Posterior vena cava (tissue), 2 donors: ENCODE data around the gene ONECUT2. TPM values are rescaled to one million over a fixed set of nuclear protein-coding genes. Genes with fewer than 3 reads are reported as not detected.

Experiments used
- DNase-seq: peaks from one replicate; pipeline ENCODE4 v3.0.0-alpha.2; 2020; ENCODE audit warnings: low spot score
- intact Hi-C, 2 donors: fragments of 100-400 bp; cut with DNase I; formaldehyde crosslinking; loops; one replicate each; pipeline versions ENCODE4 v1.14.1 to v1.14.2; 2022 to 2023
- total RNA-seq, 2 donors: library from RNA; stranded (reverse); fragmentation: NEBNext Ultra II Directional; extraction: Animal tissue kit (Norgen Biotek cat#: 25700); gene quantifications; one replicate each; pipeline ENCODE4 v1.2.1, GENCODE V29; 2021
- donor health status: DM: yes; HTN: yes; CAD: no.
- donor health status: DM: yes; HTN: yes; CAD: no.

Gene ONECUT2
- total RNA-seq, 2 donors from 2014 or later = 0.05 TPM

DNA sequence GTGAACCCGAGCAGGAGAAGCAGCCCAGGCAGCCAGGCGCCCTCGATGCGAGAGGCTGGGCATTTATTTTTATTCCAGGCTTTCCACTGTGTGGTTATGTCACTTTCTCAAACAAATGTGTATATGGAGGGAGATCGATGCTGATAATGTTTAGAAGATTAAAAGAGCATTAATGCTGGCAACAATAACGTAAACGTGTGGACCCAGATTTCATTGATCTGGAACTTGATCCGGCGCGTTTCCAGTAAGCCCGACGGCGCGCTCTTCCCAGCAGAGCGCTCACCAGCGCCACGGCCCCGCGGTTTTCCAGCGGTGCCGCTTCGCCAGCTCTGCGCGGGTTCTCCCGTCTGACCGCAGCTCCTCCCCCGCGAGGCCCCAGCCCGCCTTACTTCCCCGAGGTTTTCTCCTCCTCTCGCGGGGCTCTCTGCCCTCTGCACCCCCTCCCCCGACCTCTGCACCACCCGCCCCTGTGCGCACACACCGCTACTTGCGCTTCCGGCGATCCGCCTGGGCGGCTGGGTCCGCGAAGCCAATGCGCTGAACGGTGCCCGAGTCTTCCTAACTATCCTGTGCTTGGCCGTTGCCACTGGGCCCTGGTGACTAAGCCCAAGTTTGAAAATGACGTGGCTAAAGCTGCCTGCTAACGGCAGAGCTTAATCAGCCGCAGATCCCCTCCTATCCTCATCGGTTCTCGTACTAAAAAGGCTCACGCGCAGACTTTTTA is 6.1 kb downstream of the ONECUT2 start:
- intact Hi-C loops = loop anchor here in 1 of 2 donors (10.0 kb wide), 1 partner anchor 64 kb away; no protein-coding TSS in a partner anchor
- DNase-seq = no peak

DNA sequence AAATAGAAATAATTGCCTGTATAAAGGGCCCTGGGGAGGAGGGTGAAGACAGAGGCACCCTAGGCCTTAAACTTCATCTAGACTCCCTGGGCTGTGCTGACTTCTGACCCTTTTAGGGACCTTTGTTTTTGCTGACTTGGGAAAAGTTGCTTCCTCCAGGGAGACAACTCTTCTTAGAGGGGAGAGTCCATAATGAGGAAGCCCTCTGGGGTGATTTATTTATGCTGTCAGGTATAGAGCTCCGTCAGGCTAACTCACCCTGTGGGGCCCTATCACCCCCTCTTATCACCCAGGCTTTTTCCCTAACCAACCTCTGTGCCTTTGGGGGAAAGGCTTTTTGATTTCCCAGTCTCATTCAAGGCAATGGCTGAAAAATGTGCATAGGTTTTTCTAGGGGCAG is 8.1 kb downstream of the ONECUT2 start:
- intact Hi-C loops = loop anchor here in 1 of 2 donors (10.0 kb wide), 1 partner anchor 62 kb away; no protein-coding TSS in a partner anchor
- no peak for DNase-seq

DNA sequence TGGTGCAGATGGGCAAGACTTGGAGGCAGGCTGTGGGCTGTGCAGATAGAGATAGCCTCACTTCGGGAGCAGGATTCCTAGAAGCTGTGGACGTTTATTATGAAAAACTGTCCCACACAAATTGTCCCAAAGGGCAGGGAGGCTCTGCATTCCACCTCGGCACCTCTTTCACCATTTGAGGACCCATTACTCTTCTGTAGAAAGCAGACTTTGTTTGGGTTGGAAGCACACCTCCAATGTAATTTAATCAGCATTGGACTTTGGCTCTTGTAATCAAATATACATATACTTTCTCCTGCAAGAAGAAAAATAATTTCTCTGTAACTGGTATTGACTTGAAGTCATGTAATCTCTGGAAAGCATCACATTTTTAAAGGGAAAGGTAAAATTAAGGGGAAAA is 8.5 kb downstream of the ONECUT2 start:
- intact Hi-C loops = loop anchor here in 1 of 2 donors (10.0 kb wide), 1 partner anchor 61 kb away; no protein-coding TSS in a partner anchor
- DNase-seq = no peak

DNA sequence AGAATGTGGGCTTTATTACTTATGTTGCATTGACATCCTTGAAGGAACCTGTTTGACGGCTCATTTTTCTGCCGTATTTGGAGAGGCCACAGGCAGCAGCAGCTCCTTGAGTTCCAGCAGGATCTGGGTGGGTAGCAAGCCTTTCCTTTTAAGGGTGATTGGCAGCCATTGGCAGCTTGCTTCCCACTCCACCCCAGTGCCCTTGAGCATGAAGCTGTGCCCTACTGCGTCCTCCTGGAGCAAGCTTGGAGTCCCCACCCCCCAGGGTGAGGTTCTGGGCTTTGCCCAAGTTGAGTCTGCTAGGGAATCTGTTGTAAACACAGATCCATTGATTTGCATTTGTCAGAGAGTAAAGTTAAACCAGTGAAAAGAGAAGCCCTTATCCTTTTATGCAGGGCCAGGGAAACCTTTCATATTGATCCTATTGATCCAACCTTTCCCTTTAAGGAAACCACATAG is 9.2 kb downstream of the ONECUT2 start:
- intact Hi-C loops = loop anchor here in 1 of 2 donors (10.0 kb wide), 1 partner anchor 60 kb away; no protein-coding TSS in a partner anchor

DNA sequence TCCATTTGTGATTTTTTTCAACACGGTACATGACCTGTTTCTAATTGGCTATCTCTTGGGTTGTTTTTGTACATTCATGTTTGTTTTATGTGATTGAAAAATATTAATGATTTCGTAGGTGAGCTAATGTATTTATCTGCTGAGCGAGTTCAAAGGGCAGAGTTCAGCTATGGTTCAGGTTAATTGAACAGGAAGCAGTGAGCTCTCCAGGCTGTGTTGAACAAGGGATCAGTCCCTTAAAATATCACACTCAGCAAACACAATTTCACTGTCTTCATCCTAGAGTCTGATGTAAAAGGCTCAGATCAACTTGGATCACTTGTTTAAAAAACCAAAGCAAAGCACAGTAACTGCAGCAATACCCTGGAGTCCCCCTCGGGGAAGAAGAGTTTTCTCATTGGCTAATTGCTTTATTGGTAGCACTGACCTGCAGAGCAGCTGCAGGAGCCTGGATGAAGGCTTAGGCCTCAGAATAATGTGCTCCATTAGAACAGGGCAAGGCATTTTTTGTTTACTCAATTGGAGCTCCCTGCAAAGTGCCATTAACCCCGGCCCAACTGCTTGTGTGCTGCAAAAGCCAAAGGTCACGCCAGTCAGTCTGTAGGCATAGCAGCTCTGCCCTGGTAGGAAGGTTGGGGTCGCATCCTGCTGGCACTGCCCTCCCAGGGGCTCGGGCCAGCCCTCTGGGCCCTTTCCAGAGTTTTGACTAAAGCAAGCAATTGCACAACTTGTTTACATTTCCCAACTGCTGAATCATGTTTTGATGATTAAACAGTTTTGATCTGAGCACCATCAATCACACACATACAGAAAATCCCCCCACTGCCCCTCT is 10.5 kb downstream of the ONECUT2 start:
- intact Hi-C loops = loop anchor here in 1 of 2 donors (10.0 kb wide), 1 partner anchor 59 kb away; no protein-coding TSS in a partner anchor
- no peak for DNase-seq

More for the DNA sequence above, 9.2 kb downstream of the ONECUT2 start:
- DNase-seq = no peak

DNA sequence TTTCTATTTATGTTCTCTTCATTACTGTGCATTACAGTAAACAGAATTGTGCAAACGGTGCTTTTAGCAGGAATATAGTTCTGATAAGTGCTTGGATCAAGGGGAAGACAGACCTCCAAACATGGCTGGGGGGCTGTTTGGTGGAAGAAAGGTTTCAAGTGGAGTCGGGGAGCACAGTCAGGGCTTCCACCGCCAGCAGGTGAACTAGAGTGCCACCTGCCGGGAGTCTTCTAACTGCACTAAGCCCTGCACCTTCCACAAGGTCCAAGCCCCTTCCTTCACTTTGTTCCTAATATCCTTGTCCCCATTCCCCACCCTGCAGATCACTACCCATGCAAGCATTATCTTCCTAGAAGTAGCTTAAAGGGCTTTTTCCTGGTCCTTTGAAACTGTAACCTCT is 11.1 kb downstream of the ONECUT2 start:
- DNase-seq = no peak
- intact Hi-C loops = loop anchor here in 1 of 2 donors (10.0 kb wide), 1 partner anchor 58 kb away; no protein-coding TSS in a partner anchor

DNA sequence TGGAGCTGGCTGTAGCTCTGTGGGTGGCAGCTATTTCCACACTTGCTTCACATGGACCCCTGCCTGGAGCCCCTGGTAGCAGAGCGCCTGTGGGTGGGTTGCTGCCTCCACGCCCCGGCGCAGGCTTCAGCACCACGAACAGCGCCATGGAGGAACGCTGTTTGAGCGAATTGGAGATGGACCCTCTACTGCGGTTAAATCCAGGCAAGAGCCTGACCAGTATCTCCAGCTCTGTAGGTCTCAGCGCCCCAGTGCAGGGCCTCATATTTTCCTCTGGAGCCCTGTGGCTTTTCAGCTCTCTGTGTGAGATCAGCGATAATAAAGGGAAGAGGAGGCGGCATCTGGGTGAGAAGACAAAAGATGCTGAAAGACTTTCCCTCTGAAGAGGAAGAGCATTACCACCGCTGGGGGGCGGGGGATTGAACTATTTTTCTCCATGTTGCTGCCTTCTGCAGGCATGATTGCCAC is 12.0 kb downstream of the ONECUT2 start:
- intact Hi-C loops = loop anchor here in 1 of 2 donors (10.0 kb wide), 1 partner anchor 58 kb away; no protein-coding TSS in a partner anchor
- DNase-seq = no peak

DNA sequence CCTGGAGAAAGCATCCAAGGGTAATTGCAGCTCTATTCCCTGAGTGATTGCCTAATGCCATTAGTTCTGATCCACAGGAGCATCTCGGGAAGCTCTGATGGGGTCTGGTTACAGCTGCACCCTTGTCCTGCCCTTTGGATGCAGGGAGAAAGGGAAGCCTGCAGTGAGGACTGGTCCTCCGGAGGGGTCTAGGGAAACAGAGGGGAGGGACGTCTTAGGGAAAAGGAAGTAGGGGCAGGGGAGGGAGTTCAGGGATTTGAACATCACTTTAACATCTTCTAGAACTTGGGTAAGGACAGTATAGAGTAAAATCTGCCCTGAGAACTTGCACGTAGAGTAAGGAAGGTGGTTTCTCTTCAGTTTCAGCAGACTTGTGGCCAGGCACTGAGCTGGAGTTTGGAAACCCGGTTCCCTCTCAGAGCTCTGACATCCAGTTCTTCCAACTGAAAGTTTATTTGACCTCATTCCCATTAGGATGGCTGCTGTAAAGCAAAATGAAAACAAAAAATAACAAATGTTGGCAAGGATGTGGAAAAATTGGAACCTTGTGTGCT is 20.5 kb downstream of the ONECUT2 start:
- intact Hi-C loops = no loop called here
- no peak for DNase-seq

DNA sequence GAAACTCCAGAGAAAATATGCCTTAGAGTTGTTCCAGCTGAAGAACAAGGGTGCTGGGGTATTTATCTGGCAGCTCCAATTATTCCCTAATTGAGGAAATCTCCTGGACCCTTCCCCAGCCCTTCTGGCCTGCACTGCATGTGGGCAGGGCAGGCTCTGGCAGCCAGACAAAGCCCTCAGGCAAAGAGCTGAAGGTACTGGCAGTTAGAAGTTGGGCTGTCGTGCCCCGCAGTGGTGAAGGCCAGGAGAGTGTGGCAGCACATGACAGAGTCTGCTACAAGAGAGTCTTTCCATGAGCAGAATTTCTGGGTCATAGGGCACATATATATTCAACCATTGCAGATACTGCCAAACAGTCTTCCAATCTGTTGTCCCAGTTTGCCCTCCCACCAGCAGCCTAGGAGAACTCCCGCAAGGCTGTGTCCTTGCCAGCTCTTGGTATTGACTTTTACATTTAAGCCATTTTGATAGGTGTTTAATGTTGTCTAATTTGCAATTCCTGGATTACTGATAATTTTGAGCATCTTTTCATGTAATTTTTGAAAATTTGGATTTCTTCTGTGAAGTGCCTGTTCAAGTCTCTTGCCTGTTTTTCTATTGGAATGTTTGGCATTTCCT is 26.6 kb downstream of the ONECUT2 start:
- DNase-seq = no peak
- intact Hi-C loops = no loop called here

DNA sequence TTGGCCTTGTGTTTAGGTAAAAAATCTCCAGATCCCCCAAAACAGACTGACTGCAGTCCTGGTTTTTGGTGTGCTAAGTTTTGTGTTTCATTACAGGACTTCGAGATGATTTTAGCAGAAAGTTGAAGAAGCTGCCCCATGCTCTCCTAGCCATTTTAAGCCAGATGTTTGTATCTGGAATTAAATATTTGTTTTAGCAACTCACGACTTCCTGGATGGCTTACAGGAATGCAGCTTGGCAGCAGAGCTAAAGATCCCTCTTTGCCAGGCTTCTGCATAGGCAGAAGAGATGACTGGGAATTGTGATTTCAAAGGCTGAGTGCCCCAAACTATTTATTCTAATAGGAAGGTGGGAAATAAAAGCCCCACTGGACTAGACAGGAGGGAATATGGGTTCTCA is 31.1 kb downstream of the ONECUT2 start:
- intact Hi-C loops = no loop called here
- DNase-seq = no peak

DNA sequence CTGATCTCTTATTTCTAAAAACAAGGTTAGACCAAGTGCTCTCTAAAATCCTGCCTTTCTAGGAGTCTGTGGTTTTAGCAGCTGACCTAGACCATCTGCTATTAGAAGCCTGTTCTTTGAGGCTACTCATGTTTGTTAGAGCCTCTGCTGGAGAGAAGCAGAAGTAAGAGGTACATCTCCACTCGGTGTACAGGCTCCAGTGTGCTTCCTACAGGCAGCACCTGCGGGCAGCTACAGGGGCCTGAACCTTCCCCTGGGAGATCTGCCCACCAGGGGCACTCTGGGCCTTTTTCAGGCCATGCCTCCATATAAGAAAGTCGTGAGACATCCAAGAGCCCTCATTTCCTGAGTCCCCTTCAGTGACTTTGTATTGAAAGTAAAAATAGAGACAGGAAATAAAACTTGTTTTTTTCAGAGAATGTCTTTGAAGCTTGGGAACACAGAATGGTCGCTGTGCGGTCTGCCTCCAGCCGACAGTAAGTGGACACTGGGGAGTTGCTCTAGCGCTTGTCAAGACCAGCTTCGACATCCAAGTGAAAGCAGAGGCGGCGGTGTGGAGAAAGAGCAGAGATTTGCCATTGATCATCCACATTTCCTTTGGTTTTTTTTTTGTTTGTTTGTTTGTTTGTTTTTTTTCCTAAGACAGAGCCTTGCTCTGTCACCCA is 31.7 kb downstream of the ONECUT2 start:
- no peak for DNase-seq
- intact Hi-C loops = no loop called here

DNA sequence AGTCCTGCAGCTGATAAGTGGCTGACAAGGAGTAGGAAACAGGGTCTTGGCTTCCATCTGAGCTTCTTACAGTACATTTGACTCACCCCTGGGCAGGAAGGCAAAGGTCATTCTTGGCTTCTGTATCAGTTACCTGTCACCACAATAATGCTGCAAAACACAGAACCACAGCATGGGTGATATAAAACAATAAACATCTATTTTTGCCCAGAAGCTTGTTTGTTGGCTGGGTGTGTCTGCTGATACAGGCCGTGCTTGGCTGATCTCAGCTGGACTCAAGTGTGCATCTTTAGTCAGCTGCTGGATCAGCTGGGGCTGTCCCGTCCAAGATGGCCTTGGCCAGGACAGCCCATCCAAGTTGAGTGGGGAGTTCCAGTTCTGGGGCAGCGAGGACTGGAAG is 34.7 kb downstream of the ONECUT2 start:
- intact Hi-C loops = no loop called here
- DNase-seq = no peak

DNA sequence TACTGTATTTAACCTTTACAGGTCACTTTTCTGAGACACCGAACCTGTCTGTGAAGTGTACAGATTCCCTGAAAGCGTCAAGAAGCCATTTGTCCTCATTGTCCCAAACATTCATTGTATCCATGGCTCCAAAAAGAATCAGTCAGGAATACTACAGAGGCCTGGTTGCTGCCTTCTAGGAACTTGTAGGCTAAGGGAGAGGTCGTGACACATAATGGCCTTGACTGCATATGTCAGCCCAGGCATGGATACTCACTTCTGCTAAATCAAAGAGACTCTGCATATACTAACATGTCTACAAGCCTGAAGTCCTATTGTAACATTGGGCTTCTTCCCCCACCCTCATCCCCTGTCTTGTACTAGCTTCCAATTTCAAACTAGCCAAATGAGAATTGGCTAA is 40.2 kb downstream of the ONECUT2 start:
- intact Hi-C loops = no loop called here
- no peak for DNase-seq

DNA sequence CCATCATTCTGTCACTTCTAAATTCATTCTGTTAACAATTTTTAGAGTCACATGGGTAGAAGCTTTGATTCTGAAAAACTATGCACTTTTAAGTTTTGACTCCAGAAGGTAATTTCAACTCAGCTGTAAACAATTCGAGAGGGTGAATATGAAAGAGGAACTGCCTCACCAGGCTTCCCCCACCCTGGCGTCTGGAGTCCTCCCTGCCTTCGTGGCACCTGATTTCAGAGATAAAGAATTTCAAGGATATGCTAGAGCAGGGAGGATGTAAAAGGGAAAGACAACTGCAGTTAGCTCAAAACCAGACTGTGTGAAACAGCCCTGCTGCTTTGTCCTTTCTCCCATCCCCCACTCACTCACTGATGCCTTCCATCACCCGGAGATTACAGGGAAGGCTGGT is 40.7 kb downstream of the ONECUT2 start:
- intact Hi-C loops = no loop called here
- DNase-seq = no peak

DNA sequence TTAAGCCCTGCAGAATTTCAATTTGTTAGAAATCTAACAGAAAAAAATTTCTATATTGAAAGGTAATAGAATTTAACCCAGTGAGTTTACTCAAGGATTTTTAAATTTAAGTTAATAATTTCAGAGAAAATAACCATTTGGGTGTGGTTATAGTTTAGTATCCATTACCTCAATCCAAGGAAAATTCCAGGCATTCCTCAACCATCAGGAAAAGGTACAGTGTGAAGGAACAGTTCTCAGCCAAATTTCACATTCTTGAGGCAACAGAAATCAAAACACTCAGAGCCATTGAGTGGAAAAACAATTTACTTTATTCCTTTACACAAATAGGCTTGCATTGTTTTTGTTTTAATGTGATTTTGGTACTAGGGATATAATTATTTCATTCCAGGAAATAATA is 45.6 kb downstream of the ONECUT2 start:
- DNase-seq = no peak
- intact Hi-C loops = no loop called here

DNA sequence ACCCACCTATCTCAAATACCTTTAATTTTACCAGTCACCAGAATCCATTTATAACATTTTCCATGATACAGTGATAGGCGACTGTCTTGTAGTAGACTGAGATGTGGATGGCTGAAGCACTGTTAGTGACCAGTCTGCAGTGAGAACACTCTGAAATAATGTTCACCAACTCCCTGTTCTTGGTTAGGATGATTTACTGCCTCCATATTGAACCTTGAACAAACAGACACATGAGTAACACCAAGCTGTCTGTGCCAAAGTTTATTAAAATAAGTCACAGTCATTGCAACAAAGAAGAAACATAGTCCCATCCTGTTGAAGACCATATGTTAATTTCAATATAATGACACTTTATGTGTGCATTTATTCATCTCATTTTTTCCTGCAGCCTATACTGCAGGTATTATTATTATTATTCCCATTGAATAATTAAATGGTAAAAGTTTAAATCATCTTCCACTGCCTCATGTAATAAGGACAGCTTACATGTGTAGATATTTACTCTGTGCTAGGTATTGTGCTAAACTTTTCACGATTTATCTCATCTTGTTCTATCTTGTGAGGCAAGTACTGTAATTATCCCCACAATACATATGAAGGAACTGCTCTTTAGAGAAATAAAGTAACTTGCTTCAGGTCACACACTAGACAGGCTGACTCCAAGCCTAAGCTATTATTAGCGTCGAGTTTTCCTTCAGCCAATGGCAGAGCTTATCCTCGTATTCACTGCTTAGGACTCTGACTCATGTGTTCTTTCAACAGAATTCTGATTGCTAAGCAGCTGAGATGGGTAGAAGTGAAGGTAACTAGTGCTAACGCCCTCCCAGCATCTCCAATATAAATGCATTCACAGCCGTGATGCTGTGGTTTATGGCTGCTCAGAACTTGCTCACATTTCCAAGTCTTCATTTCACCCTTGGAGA is 62.5 kb downstream of the ONECUT2 start:
- intact Hi-C loops = no loop called here
- no peak for DNase-seq

DNA sequence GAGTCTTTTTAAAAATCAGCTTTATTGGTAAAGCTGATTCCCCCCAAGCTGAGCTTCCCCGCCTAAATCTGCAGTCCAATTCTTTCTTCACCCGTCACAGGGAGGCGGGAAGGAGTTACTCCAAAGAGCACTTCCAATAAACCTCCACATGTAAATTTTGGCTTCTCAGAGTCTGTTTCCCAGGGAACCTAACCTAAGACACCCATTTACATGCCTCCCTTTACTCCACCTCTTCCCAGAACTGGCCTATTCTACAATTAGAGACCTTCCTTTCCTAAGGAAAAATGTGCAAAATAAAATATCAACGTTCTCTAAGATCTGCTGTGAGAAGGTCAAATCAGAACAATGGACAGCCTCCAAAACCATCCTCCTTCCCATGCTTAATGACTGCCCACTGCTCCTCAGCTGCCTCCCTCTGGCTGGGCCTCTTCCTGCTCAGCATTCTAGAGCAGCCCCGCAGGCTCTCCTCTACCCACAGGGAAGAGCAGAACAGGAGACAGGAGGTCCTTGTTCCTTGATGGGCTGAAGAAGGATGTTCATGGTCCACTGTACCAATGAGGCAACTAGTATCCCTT is 63.6 kb downstream of the ONECUT2 start:
- DNase-seq = no peak
- intact Hi-C loops = no loop called here
